ENCODE results near the gene IL13.
A peak's percentile ranks its signal among the peaks of the same experiment; 100 is the strongest.

Gene IL13

DNA sequence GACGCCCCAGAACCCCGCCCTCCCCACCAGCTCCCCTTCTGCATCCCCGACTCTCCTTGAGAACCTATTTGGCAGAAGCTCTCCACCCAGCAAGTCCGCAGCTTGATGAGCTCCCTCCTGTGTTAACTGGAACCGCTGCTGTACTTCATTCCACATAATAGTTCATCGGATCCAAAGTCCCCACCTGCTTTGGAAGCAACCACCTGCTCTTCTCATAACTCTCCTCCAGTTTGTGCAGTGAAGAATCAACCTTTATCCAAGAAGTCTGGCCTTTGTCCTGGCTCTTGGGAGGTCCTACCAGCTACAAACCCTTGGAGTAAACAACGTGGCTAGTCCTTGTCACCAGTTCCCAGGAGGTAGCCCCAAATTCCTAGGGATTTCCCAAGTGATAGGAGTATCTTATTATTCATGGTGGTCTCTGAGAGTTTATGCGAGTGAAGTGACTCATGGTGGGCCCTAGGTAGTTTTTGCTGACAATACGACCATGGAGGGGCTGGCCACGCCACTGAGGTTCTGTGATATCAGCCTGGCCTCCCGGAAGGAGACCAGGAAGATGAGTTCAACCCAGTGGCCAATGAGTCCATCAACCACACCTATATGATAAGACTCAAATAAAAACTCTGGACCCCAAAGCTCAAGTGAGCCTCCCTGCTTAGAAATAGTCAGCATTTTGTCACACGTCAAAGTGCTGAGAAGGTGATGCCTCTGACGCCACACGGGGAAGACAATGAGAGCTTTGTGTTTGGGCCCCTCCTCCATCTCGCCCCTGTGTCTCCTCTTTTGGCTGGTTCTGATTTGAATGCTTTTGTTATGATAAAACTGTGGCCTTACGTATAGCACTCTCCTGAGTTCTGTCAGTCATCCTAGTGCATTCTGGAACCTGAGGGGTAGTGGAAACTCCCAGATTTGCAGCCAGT is 12.3 kb downstream of the IL13 start:
- no peak for DNase-seq (ENCODE audit: low read depth)

DNA sequence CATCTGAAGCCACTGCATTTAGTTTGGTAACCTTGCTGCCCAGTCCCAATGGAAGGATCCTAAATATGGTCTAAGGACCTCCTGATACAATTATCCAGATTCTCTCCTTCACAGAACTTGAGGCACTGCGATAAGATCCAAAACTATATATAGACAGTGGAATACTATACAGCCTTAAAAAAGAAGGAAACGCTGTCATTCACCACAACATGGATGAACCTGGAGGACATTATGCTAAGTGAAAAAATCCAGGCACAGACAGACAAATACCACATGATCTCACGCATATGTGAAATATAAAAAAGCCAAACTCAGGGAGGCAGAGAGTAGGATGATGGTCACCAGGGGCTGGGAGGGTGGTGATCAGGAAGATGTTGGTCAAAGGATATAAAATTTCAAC is 13.0 kb downstream of the IL13 start:
- DNase-seq (ENCODE audit: low read depth), result no peak

DNA sequence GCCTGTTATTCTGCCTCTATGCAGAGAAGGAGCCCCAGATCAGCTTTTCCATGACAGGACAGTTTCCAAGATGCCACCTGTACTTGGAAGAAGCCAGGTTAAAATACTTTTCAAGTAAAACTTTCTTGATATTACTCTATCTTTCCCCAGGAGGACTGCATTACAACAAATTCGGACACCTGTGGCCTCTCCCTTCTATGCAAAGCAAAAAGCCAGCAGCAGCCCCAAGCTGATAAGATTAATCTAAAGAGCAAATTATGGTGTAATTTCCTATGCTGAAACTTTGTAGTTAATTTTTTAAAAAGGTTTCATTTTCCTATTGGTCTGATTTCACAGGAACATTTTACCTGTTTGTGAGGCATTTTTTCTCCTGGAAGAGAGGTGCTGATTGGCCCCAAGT is 15.5 kb downstream of the IL13 start:
- DNase-seq (ENCODE audit: low read depth), result no peak

DNA sequence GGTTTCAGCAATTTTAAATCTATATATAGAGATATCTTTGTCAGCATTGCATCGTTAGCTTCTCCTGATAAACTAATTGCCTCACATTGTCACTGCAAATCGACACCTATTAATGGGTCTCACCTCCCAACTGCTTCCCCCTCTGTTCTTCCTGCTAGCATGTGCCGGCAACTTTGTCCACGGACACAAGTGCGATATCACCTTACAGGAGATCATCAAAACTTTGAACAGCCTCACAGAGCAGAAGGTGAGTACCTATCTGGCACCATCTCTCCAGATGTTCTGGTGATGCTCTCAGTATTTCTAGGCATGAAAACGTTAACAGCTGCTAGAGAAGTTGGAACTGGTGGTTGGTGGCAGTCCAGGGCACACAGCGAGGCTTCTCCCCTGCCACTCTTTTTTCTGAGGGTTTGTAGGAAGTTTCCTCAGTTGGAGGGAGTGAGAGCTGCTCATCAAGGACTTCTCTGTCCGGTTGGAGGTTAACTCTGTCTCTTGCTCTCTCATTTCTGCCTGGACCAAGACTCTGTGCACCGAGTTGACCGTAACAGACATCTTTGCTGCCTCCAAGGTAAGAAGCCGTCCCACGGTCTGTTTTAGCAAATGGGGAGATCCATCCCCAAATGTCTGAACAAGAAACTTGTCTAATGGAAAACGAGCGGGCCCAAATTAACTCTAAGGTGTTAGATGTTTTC is 16.1 kb downstream of the IL13 start, which contains the start of gene IL4:
IL4 (plus strand) TSS at position 51 of the 692 bp plus-strand sequence; CDS start at position 113, 62 bp downstream.
- no peak for DNase-seq (ENCODE audit: low read depth)

DNA sequence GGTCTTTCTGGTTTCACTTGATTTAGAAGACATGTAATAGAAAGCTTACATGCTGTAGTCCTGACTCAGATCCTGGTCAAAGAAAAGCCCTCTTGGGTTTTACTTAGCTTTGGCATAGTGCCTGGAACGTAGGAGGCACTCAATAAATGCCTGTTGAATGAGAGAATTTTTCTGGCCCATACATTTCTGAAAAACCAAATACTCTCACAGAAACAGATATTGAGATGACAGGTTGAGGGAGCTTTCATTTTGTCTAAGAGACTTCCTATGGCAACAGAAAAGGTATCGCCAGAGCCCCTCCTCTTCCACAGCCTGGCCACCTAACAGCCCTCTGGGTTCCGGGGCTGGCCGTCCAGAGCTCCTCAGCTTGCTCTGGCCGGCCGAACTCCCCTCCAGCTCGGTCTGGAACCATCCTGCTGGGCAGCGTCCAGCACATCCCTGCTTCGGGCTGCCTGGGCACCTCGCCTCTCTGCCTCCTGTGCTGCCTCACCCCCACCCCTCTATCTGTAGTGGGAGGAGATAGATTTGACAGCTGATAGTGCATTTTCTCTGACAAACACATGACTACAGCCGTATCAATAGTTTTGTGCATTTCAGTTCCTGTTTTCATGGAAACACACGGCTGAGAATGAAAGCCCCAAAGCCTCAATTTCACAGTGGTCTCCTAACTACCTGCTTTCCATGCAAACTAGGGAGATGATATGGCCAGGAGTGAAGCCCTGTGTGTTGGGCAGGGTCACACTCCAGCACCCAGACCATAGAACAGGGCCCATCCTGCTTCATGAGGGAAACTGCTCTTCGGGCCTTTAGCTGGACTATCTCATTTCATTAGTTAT is 16.9 kb downstream of the IL13 start:
- no peak for DNase-seq (ENCODE audit: low read depth)

DNA sequence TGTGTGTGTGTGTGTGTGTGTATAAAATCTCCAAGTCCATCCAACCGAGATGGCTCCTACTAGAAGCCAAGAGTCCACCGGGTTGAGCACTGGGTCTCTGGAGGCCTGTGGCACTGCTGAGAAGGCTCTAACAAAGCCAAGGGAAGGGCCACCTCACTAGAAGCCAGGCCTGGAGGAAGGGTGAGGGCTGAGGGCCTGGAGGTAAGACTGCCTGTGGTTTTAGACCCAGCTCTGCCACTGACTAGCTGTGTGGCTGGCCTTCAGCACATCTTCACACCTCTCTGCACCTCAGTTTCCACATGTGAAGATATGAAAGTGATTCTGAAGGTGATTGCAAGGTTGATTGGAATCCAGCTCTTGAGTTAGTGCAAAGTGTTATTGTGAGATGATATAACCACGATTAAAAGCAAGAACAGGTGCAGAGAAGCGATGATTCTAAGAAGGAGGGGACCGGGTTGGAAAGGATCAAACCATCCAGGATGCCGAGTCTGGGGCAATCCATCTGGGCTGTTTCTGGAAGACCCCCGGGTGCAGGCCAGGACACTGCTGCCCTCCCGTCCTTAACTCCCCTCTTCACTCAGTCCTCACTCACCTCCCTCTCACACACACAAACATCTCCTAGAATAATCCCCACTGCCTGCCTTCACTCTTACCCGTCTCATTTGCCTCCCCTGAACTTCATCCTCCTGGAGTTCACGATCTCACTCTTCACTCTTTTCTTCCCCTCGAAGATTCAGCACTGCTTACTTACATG is 18.1 kb downstream of the IL13 start:
- DNase-seq (ENCODE audit: low read depth), result no peak

DNA sequence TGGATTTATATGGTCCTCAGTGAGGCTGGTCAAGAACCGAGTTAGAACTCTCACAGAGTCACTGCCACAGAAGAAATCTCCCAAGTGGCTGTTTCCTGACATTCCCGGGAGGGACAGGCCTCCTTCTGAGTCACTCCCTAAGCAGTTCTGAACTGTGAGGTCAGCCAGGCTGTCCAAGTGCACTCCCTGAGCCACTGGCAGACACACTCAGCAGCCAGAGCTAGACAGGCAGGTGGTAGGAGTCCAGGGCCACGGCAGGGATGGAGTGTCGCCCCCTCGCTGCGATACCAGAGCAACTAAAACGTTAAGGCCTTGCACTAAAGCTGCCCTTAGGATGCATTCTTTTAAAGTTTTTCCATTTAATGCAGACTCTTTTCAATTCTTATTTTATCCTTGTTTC is 19.2 kb downstream of the IL13 start:
- no peak for DNase-seq (ENCODE audit: low read depth)

DNA sequence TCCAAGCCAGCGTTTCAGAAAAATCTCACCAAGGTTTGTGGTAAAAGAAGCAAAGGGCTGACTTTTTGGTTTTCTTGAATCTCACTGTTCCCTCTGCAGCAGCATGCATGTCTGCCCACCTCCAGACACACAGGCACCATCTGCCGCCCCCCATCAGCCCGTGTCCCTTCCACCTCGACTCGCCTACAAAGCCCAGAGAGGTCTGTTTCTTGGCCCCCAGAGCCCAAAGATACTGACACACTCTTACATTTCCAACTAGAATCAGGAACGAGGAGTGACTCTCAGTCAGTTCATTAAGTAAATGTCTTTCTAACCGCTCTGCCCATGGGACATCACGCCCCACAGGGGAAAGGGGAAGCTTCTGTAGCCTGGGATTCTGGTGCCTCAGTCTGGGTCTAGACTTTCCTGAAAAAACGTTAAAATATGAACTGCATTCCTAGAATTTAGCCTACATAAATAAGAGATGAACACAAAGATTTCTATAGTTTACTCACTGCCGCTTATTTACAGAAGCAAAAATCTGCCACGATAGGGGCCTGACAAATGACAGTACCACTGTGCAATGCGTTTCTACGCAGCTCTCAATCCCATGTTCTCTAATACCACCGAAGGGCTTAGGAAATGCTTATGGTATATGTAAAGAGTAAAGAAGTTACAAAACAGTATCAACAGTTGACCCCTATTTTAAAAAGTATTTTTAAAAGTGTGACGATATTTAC is 19.9 kb downstream of the IL13 start:
- no peak for DNase-seq (ENCODE audit: low read depth)

DNA sequence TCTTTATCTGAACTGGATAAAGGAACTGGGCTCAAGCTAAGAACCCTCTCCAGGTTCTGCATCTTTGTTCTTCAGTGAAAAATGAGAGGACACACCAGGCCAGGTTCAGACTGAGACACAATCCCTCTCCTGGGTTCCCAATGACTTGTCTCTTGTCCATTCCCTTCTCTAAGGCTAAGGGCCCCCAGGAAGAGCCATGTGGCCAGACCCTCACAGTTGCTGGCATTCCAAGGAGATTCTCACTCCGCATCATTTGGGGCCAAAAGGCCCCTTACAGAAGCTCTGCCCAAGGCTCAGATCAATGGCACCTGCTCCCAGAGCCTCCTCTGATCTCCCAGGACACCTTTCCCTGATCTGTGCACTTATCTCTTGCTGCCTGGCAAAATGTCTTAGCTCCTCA is 20.8 kb downstream of the IL13 start:
- no peak for DNase-seq (ENCODE audit: low read depth)

DNA sequence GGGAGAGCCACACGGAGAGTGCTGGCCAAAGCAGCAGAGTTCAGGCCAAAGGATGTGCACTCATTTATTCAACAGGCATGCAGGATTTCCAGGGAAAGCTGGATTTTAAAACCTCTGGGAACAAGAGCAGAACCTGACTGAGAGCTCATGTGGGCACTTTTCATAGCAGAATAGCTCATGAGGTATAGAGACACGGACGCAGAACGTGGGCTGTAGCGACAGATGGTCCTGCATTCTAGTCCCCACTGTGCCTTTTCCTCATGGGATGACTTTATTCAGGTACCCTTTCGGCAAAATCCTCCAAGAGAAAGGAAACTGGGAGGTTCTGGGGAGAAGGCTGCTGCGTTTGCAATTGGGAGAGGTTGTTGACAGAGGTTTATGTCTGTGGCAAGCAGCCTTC is 21.2 kb downstream of the IL13 start:
- DNase-seq (ENCODE audit: low read depth), result no peak

DNA sequence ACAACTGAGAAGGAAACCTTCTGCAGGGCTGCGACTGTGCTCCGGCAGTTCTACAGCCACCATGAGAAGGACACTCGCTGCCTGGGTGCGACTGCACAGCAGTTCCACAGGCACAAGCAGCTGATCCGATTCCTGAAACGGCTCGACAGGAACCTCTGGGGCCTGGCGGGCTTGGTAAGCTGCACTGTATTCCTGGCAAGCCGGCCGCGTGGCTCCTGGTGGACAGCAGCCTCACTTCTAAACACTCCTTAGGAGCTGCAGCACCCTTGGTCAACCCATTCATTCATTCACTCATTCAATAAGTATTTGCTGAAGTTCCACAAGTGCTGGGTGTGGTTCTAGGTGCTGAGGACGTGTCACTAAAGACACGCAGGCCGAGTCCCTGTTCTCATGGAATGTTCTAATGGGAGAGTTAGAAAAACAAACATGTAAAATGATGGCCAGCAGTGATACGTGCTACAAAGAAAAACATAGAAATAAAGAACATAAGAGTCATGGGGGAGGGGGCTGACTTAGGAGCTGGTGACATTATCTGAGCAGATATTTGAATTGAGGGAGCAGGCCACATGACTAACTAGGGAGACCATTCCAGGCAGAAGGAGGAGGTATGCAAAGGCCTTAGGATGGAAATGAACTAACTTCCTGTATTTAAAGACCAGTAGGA is 21.9 kb downstream of the IL13 start:
- no peak for DNase-seq (ENCODE audit: low read depth)

DNA sequence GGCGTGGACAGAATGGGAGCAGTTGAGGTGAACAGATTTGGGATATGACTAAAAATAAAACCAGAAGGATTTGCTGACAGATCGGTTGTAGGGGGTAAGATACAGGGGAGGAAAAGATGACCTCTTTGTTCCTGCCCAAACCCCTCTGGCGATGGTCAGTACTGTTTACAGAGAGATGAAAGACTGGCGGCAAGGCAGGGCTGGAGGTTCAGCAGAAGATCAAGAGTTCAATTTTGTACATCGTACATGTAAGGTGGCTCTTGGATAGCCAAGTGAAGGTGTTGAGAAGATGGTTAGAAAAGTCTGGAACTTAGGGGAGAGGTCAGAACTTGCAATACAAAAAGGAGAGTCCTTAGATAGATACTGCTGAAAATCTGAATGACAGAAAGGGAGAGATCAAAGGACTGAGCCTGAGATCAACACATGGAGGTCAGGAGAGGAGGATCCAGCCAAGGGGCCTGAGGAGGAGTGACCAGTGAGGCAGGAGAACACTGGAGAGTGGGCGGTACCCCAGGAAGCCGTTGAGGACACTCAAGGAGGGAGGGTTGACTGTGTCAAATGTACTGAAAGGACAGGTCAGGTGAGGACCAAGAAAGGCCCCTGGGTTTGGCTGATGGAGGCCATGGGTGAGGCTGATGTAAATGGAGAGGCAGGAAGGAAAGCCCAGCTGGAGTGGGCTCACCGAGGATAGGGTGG is 23.0 kb downstream of the IL13 start:
- no peak for DNase-seq (ENCODE audit: low read depth)

DNA sequence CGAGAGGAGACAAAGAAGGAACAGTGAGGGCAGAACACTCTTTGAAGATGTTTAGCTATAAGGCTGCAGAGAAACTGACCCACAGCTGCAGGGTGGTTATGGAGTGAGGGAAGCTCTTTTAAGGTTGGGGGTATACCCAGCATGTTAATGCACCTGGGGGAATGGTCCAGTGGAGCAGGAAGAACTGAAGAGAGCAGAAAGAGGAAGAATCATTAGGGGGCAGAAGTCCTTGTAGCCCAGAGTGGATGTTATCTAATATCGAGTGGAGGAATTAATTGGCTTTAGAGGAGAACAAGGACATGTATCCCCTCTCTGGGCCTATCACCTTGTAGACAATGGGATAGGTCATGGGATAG is 23.5 kb downstream of the IL13 start:
- DNase-seq (ENCODE audit: low read depth), result no peak

DNA sequence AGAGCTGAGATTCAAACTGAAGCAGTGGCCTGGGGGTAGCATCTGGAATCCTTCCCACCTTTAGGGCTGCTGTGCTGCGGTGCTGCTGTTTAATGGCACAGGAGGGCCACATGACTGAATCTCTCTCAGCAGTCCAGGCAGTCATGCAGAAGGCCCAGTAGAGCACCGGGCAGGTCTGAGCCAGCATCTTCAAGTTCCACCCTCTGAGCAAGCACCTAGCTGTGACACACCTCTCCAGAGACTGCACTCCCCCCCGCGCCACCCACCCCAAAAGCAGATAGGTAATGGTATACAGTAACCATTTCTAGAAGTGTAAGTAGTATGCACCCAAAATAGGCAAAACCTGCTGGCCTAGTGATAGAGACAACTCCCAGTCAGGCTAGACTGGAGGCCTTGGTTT is 24.0 kb downstream of the IL13 start:
- DNase-seq (ENCODE audit: low read depth), result no peak

DNA sequence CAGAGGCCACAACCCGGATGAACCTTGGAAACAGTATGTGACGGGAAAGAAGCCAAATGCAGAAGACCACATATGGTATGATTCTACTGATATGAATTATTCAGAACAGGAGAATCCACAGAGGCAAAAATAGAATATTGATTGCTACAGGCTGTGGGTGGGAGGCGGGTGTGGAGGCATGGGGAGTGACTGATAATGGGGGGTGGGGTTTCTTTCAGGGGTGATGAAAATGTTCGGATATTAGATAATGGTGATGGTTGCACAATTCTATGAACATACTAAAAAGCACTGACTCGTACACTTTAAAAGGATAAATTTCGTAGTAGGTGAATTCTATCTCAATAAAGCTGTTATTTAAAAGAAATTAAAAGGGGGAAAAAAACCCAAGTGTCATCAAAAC is 26.5 kb downstream of the IL13 start:
- DNase-seq (ENCODE audit: low read depth), result no peak

DNA sequence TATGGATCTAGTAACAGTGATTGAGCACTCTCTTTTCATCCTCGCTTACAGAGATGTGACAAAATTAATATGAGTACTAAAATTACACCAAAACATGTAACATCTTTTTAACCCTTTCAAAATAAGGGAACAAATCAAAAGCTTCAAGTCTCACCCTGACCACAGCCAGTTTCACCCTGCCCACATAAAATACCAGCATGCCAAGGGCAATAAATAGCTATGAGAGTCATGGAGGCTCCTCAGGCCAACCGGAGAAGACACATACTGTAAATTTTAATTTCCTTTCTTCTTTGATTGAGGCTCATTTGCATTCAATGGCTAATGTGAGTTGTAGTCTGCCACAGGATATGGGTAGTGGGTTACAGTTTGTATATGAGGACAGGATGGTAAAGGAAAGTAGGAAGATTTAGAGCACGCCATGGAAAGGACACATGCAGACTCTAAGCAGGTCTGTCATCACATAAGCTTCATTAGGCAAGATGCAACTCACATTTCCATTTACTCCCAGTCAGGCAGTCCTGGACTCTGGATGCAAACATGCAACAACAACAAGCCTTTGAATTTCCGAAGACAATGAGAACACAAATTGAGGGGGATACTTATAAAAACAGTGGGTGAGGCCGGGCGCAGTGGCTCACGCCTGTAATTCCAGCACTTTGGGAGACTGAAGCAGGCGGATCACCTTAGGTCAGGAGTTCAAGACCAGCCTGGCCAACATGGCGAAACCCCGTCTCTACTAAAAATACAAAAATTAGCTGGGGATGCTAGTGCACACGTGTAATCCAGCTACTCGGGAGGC is 27.1 kb downstream of the IL13 start:
- no peak for DNase-seq (ENCODE audit: low read depth)

DNA sequence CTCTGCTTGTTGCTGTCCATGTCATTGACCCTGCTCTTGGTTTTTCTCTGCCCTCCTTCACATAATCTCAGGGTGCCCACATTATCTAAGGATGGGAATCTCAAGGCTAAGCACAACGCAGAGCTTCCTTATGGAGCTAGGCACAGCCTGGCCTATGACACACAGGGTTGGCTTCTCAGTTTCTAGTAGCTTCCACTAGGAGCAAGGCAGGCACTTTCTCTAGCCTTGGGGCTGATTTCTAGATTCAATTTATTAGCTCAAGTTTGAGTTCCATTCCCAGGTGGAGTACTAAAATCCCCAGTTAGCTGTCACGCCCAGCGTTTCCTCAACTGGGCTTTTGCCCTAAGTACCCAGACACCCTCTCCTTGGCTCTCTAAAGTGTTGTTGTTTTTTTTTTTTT is 28.2 kb downstream of the IL13 start:
- DNase-seq (ENCODE audit: low read depth), result no peak

DNA sequence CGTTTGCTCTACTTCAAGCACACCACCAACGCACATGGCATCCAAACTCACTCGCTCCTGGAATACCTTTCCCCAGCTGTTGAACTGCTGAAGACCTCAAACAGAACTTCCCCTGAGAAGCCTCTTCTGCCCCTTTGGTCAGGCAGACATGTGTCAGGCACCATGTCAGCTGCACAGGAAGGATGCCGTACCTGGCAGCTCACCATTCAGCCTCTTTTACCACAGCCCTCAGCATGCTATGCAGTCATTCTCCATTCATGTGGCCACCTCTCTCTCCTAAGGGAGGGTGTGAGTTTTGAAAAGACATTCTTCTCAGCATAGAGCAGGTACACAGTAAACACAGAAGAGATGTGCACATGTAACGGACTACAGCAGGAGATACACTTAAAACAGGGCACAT is 30.0 kb downstream of the IL13 start:
- DNase-seq (ENCODE audit: low read depth), result peak; percentile 18
